ENCODE results near the gene STON2.

The STON2 gene

DNA sequence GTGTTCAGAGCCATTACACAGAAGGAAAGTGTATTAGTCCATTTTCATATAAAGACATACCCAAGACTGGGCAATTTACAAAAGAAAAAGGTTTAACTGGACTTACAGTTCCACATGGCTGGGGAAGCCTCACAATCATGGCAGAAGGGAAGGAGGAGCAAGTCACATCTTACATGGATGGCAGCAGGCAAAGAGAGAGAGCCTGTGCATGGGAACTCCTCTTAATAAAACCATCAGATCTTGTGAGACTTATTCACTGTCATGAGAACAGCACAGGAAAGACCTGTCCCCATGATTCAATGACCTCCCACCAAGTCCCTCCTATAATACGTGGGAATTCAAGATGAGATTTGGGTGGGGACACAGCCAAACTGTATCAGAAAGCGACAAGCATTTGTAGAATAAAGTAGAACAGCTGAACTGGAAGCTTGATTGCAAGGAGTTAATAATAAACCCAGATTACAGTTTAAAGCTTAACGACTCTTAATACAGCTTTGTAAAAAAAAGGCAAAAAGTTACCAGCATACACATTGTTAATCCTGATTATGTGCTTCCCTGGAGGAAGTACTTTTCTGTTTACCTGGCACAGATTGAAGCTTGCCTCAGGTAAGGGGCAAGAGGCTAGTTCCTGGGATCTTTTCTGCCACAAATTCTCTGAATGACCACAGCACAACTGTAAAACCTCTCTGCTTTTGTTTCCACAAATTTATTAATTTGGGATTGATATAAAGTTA is 18.1 kb upstream of the STON2 start:
- no peak for DNase-seq

DNA sequence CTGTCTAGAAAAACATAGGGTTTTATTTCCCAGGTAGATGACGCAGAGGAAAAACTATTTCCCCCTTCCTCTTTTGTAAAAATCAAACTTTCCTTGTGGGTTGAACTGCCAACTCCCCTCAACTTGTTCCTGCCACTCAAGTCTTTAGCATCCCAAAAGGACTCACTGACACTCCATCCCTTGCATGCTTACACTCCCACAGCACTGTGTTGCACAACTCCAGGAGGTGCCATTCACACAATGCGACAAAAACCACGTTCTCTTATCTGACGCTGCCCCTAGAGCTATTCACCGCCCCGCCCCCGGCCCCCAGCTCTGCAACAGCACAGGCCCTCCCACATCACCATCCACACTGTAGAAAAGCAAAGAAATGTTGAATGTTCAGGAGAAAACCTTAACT is 16.9 kb upstream of the STON2 start:
- no peak for DNase-seq

DNA sequence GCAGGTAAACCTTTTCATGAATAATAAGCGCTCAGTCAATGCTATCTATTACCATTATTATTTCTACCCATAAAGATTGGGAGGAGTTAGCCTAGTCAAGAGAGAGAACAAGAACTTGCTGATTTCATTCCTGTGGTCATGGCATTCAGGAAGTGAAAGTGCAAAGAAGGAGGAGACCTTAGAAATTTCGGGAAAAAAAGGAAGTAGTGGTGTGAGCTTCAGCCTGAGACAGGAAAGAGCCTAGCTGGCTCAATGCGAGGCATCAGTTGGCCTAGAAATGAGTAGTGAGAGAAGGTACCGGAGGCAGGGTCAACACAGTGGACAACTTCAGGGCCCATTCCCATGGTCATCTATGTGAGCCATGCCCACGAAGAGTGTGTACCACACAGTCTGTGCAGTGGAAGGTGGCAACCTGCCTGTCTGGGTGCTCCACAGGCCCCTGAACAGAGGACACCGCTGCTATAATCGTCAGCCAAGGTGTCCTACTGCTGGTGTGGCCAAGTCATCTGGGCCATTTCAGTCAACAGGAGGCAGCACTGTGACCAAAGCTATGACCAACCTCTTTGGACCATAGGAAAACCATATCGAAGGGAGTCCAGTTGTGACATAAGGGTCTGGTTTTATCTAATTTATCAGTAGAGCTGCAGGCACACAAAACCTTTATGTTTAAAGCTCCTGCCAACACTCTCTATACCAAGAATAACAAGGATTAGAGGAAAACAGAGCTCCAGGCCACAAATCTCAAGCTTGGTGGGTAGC is 16.2 kb upstream of the STON2 start:
- DNase-seq: no peak

DNA sequence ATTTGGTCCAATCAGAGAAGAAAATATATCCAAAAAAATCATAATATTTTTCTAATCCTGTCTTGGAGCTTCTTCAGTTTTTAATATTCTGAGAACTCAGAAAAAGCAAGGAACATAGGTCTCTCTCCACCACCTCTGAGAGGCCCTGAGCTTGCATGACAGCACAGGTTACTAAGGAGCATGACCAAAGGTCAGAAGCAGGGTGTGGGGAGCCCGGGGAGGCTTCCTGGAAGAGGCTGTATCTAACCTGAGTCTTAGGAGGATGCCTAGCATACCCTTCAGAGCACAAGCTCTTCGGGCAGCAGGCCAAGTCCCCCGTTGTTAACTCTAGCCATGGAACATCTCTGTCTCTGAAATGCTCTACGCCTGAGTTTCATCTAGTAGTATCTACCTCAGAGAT is 15.7 kb upstream of the STON2 start:
- DNase-seq: no peak

DNA sequence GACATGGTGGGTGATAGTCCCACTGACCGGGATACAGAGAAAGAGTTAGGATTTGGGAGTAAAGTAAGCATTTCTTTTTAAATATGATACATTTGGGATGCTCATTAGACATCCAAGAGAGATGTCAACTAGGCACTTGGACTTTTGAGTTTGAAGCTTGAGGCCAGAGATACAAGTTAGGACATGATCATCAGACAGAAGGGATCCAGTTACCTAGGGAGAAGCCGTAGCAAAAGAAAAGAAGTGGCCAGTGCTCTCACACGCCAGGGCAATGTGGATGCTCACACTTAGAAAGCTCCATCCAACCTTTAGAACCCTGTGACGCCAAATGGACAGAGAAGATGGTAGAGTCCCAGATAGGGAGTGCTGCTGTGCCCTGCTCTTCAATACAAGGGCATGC is 14.0 kb upstream of the STON2 start:
- no peak for DNase-seq

DNA sequence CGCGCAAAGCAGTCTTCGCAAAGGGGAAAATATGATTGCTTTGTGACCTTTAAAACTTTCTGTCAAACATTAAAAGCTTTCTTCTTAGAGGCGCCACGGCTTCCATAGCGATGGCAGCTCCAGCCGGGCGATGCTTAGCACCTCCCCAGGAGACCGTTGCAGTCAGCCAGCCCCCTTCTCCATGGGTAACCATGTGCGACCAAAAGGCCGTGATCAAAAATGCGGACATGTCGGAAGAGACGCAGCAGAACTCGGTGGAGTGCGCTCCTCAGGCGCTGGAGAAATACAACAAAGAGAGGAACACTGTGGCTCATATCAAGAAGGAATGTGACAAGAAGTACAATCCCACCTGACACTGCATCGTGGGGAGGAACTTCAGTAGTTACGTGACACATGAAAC is 12.7 kb upstream of the STON2 start:
- DNase-seq: peak; percentile 34

DNA sequence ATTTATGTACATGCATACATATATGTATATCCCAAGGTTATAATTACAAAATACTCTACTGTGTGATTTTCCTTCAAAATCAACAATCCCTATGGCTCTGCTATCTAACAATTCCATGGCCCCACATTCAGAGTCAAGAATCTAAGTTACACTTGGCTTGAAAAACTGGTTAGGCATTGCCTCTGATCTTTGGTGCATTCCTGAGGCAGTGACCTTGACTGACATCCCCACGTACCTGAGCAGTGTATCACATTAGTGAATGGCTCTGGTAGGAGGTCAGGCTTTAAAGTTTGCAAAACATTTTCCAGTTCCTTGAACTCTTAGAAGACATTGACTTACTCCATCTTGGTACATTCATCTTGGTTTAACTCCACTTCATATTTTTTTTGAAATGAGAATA is 8.5 kb upstream of the STON2 start:
- DNase-seq: peak; percentile 84

DNA sequence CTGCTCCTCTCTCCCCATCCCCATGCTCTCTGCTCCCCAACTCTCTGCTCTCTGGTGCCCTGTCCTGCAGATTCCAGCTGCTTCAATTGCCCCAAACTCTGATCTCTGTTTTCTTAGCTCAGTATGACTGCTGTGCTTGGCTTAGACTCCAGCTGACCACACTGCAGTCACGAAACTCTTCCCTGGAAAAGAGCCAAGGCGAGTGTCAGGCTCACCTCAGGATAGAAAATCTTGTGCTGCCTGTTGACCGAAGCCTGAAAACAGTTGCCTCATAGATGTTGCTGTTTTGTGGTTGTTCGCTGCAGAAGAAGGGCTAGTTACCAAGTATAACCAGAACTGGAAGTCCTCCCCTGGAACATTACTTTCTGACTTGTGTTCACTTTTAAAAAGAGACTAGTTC is 6.7 kb upstream of the STON2 start:
- peak; percentile 87 for DNase-seq

DNA sequence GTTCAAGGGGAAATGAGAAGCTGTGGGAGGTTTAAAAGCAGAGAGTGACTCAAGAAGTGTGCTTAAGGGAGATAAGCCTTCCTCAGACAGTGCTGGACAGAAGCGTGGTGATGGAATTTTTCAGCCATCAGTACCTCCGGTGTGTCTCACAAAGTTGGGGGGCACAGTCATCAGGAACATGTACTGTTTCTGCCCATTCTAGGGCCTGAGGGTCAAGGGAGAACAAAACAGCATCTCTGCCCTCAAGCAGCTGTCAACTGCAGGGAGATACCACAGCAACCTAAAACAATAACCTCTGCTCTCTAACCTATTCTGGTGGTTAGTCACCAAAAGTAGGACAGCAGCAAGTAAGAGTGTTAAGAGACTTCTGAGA is 2.0 kb upstream of the STON2 start:
- DNase-seq: peak; percentile 39

DNA sequence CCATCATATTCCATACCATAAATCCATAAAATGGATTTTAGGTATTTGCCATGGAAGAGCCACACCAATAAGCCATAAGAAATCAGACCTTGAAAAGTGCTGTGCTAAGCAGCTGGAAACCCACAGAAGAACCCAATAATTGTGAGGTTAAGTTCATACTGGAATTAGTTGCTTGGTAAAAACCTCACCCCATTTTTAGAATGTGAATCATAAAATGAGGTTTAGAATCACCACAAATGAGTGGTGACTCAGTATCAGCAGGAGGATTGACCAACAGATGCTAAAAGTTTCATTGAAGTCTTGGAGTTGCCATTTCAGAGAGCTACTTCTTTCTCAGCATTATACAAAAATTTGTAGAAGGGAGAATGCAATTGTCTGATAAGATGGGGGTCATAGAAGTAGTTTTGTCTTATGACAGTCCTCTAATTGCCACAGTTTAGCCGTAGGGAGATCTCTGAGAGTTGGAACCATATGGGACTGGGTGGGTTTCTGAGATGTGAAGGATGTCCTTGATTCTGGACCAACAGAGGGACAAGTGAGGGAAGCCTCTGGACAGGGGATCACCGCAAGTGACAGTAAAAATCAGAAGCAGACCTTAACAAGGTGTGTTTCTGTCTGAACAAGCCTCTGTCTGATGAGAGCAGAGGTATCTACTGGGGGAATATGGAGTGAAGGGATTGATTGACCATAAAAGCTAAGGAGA is 1.4 kb upstream of the STON2 start:
- peak; percentile 80 for DNase-seq

DNA sequence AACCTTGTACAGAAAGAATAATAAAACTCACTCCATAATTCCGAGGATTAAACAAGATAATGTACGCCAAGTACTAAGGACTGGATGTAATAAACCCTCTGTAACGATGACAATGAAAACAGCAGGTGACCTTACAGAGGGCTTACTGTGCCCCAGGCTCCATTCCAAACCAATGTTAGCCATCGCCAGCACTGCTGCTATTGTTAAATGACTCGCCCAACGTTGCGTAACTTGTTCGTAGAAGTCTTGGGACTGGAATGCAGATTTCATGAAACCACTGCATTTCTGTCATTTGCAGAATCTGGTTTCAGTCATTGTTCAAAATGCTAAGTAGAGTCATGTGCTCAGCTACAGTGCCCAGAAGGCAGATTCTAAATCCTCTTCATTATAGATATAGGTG is 728 bp upstream of the STON2 start:
- peak; percentile 19 for DNase-seq

DNA sequence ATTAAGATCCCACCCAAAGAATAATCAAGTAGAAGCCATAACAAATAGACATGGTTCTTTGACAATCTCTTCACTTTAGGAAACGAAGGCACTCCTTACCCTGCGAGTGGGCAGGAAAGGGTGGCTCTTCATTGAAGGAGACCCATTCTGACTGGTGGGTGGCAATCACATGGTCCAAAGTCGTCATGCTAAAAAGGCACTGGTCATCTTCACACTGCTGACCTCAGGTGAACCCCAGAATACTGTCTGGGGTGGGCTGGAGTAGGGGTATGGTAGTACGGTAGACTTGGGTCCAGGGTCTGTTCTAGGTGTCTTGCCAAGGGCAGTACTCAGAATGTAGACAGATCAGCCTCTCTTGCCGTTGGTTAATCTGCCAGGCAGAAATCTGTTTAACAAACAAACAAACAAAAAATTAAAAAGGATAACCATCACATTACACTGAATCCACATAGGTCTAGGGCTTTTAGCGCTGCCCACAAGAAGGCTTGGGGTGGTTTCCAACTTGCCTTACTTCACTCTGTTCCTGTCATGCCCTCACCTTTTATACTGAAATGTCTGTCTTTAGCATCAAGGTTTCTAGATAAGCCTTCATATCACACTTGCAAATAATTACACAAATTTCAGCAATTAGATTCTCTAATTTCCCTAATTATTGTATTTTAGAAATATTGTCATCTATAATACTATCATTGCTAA is 1.8 kb downstream of the STON2 start:
- DNase-seq: no peak

DNA sequence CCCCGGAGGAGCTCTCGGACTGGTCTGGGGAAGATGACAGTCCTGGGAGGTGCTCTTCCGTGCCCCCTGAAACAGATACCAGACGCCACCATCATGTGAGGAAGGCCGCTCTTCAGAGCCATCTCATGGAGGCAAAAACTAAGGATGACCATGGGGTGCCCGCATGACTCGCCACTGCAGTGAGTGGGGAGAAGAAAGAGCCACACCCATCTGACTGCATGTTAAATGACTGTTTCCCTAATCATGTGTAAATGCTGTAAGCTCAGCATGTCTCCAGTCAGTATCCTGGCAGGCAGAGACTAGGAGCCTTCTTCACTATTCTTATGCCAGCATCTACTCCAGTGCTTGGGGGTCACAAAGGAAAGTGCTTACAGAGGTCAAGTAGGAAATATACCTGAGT is 4.0 kb downstream of the STON2 start:
- DNase-seq: no peak

DNA sequence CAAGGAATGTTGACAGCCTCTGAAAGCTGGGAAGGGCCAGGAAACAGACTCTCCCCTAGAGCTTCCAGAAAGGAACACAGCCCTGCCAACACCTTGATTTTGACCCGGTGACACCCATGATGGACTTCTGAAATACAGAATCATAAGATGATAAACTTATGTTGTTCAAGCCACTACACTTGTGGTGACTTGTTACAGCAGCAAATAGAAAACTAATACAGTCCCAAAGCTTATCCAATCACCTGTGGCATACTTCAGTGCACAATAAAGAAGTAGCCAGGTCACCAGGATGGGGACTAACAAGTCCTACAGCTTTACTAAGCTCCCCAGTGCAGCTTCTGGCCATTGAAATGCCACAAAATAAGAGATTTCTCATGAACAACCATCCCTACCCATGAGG is 5.4 kb downstream of the STON2 start:
- DNase-seq: no peak

DNA sequence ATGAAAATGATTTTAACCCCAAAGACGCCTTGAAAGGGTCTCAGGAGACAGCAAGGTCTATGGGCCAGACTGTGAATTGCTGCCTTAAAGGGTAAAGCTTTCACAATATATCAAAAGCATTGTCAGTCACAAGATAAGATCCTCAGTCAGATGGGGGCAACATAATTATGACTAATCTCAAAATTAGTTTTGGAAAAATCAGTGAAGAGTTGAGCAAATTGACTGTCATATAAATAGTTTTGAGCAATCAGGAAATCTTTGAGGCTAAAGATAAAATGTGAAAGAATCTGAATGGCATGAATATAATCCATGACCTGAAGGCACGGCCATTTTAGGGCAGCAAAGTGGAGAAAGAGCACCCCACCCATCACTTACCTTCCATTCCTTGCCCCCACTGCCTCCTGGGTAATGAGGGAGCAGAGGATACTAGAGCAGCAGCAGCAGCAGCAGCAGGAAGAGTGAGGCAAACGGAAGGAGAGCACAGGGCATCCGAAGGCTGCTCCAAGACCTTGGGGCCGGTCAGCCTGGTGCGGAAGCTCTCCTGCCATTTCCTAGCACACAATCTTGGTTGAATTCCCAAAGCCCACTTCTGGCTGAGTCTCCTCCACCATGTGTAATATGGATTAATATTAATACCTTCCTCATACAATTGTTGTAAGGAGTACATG is 7.0 kb downstream of the STON2 start:
- no peak for DNase-seq

DNA sequence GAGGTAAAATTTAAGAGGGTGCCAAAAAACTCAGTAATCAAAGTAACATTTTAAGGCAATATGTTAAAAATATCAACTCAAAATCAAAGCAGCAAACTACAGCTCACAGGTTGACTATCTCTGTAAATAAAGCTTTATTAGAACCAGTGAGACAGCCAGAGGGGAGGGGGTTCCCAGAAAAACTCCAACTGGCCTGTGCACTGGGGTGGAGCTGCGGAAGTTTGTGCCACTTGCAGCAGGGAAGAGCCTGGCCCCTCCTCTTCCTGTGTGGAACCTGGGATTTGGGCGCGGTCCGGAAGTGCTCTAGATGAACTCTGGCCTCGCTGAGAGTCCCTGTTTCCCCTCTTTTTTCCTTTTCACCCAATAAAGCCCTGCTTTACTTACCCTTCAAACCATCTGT is 8.1 kb downstream of the STON2 start:
- DNase-seq: no peak

DNA sequence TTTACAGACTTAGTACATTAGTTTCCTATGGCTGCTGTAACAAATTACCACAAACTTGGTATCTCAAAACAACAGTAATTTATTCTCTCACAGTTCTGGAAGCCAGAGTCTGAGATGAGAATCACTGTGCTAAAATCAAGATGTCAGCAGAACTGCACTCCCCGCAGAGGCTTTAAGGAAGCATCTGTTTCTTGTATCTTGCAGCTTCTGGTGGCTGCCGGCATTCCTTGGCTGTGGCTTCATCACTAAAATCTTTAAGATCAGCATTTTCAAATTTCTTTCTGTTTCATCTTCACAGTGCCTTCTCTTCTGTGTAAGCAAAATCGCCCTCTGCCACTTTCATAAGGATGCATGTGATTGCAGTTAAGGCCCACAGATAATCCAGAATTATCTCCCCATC is 9.4 kb downstream of the STON2 start:
- no peak for DNase-seq

DNA sequence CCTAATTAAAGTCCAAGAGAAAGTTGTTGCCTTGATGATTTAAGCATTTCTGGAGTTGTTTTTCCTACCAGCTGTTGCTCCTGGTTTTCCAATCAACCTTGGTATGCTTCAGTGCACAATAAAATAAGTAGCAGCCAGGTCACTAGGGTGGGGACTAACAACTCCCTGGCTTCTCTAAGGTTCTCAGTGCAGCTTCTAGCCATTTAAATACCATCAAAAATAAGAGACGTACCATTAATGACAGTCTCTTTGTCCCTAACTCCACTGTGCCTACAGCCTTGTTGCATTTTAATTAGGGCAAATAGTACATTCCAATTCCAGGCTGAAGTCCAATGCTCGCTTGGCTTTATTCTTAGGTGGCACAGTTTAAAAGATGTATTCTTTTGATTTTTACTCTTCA is 11.8 kb downstream of the STON2 start:
- DNase-seq: no peak

DNA sequence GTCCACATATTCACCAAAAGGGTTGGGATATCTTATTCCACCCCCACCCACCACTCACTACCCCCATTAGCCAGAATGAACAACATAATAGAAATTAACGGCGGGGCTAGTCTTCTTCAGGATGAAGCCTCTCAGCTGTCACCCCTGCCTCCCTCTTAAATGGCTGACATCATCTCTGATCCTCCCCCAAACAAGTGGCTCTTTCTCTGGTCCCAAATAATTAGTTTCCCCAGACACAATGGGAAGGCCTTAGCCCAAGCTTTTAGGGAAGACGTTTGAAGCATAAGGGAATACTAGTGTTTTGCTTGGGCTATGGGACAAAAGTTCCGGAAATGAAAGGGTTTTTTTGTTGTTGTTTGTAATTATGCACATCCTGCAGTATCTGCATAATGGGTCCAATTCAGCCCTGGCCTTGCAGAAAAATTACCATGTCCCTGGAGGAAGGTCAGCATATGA is 13.8 kb downstream of the STON2 start:
- no peak for DNase-seq

DNA sequence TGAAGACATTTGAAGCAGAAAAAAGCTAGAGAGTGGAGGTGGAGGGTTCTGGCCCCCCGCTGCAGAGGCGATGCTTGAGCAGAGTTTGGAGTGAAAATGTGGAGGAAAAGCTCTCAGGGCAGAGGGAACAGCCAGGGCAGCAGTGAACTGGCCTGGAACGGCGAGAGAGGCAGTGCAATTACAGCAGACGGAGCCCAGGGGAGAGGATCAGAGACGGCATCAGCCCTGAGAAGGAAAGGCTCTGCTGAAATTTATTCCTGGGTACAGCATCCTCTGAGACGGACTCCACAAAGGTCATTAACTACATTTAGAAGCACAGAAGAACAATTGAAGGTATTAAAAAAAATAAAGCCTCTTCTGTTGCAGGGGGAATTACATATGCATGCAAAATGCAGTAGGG is 14.2 kb downstream of the STON2 start:
- no peak for DNase-seq

DNA sequence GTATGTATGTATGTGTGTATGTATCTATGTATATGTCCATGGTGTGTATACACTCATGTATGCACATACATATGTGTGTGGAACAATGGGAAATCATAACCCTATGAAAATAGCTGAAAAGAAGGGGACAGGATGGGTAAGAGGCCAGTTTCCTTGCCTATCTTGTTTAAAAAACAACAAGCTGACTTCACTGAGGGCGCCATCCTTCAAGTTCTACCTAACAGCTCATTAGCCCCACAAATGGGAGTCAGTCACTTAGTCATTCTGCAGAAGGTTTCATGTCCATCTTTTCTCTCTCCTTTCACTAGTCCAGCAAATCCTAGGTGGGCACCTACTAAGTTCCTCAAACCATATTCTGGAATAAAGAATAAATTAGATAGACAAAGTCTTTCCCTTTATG is 14.7 kb downstream of the STON2 start:
- peak; percentile 56 for DNase-seq

DNA sequence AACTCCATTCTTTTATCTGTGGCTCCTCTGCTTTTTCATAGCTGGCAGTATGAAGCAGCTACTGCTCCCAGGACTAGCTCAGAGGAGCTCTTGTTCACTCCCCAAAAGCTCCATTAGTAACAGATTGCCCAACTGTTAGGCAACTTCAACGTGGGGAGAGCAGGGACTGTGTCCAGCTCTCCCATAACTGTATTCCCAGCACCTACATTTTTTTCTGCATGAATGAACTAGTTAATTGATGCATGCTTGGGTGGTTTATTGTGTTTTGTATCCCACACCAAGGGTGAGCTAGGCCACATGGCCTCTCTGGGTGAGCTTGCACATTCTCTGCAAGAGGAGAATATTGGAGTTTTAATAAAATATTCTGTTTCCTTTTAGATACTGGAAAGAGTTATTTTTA is 15.2 kb downstream of the STON2 start:
- peak; percentile 98 for DNase-seq

All from kidney glomerular epithelial cell (primary cell).